ENCODE results near the gene CDS1.
A peak's percentile ranks its signal among the peaks of the same experiment; 100 is the strongest.

Gene CDS1

GRCh38 chr4:84632092-84632491, 49.2 kb downstream of the CDS1 start:
- Histone ChIP-seq H3K79me1 (ENCODE audit: low read length) (no peaks in the 10 kb centered on the region), H3K23ac (ENCODE audit: low read length) (no peak overlapping the region), H3K56ac (ENCODE audit: low read length) (no peak overlapping the region), H3K4me1 (ENCODE audit: control insufficient read depth, low read depth, low read length) (no peaks in the 10 kb centered on the region), H4K5ac (ENCODE audit: low read length) (no peak overlapping the region), H2BK15ac (replicated peaks; ENCODE audit: low read depth) (no peak overlapping the region), H4K8ac (ENCODE audit: low read depth, low read length) (no peak overlapping the region), H3K27me3 (ENCODE audit: insufficient read depth, low read length, poor library complexity) (no peaks in the 10 kb centered on the region), H3K9ac (ENCODE audit: low read length) (no peak overlapping the region), H3K36me3 (ENCODE audit: control insufficient read depth, insufficient read depth, low read length) (no peaks in the 10 kb centered on the region), H2BK5ac (ENCODE audit: low read length) (no peak overlapping the region), H3K4me2 (ENCODE audit: low read length) (no peak overlapping the region), H3K79me2 (ENCODE audit: control insufficient read depth, insufficient read depth, low read length) (no peaks in the 10 kb centered on the region), H2BK120ac (ENCODE audit: low read depth, low read length) (no peak overlapping the region), H3K4ac (ENCODE audit: low read depth, low read length) (no peak overlapping the region), H3K4me3 (ENCODE audit: low read length) (no peak overlapping the region), H3K27ac (ENCODE audit: low read depth, low read length) (no peak overlapping the region), H2AK5ac (ENCODE audit: low read length) (no peak overlapping the region), H3K18ac (ENCODE audit: low read length) (no peak overlapping the region)
- no CpG with 5 or more reads among the region's 2 CpGs for WGBS (ENCODE audit: extremely low coverage, insufficient coverage, low lambda C conversion rate)
- DNase-seq: no peak

DNA sequence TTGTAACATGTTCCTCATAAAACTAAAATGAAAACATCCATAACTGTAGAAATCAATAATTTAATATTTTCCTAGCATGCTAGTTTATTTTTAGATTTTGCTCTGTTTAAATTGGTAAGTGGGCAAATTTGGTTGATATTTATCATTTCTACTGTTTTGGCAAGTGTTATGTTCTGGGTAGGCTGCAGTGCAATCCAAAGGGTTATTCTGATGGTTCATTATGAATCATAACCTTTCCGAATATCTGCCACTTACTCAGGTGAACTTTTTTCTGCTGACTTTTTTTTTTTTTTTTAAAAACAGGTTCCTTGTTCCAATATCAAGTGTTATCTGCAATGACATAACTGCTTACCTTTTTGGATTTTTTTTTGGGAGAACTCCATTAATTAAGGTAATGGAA, 52.0 kb downstream of the CDS1 start:
- no CpG with 5 or more reads among the region's 1 CpG for WGBS (ENCODE audit: extremely low coverage, insufficient coverage, low lambda C conversion rate)

DNA sequence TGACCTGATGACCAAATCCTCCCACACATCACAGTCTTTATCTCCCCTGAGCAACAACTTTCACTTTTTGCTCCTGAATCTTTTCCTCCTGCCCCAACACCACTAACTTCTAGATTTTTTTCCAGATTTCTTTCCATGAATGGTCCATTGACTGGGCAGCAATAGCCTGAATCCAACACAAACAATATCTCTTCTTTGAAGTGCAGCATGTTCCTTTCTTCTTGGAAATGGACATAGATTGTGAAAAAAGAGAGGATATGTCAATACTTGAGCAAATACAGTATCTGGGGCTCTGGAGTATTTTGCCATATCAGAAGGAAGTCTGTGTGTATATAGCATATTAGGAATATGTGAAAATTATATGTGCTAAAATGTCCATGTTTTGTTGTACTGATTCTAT, 55.2 kb downstream of the CDS1 start:
- Histone ChIP-seq H3K79me1 (ENCODE audit: low read length) (no peaks in the 10 kb centered on the region), H2BK120ac (ENCODE audit: low read depth, low read length) (no peak overlapping the region), H3K27ac (ENCODE audit: low read depth, low read length) (no peak overlapping the region), H3K4me1 (ENCODE audit: control insufficient read depth, low read depth, low read length) (no peaks in the 10 kb centered on the region), H3K56ac (ENCODE audit: low read length) (no peak overlapping the region), H3K4me3 (ENCODE audit: low read length) (no peak overlapping the region), H2AK5ac (ENCODE audit: low read length) (no peak overlapping the region), H4K5ac (ENCODE audit: low read length) (no peak overlapping the region), H3K9ac (ENCODE audit: low read length) (no peak overlapping the region), H2BK5ac (ENCODE audit: low read length) (no peak overlapping the region), H3K27me3 (ENCODE audit: insufficient read depth, low read length, poor library complexity) (no peaks in the 10 kb centered on the region), H3K18ac (ENCODE audit: low read length) (no peak overlapping the region), H4K8ac (ENCODE audit: low read depth, low read length) (no peak overlapping the region), H2BK15ac (replicated peaks; ENCODE audit: low read depth) (no peak overlapping the region), H3K79me2 (ENCODE audit: control insufficient read depth, insufficient read depth, low read length) (no peaks in the 10 kb centered on the region), H3K4ac (ENCODE audit: low read depth, low read length) (no peak overlapping the region), H3K23ac (ENCODE audit: low read length) (no peak overlapping the region), H3K4me2 (ENCODE audit: low read length) (no peak overlapping the region), H3K36me3 (ENCODE audit: control insufficient read depth, insufficient read depth, low read length) (no peaks in the 10 kb centered on the region)
- no peak for DNase-seq

More for the DNA sequence above, 52.0 kb downstream of the CDS1 start:
- H2AK5ac ChIP-seq (ENCODE audit: low read length): no peak overlapping the region
- H3K36me3 ChIP-seq (ENCODE audit: control insufficient read depth, insufficient read depth, low read length): no peaks in the 10 kb centered on the region
- H3K9ac ChIP-seq (ENCODE audit: low read length): no peak overlapping the region
- no peak overlapping the region for H2BK15ac ChIP-seq (replicated peaks; ENCODE audit: low read depth)
- no peak overlapping the region for H3K4ac ChIP-seq (ENCODE audit: low read depth, low read length)
- H2BK5ac ChIP-seq (ENCODE audit: low read length): no peak overlapping the region
- no peaks in the 10 kb centered on the region for H3K79me2 ChIP-seq (ENCODE audit: control insufficient read depth, insufficient read depth, low read length)
- H3K18ac ChIP-seq (ENCODE audit: low read length): no peak overlapping the region
- no peak overlapping the region for H3K4me2 ChIP-seq (ENCODE audit: low read length)
- H4K5ac ChIP-seq (ENCODE audit: low read length): no peak overlapping the region
- no peaks in the 10 kb centered on the region for H3K4me1 ChIP-seq (ENCODE audit: control insufficient read depth, low read depth, low read length)
- no peak overlapping the region for H2BK120ac ChIP-seq (ENCODE audit: low read depth, low read length)
- H3K79me1 ChIP-seq (ENCODE audit: low read length): no peaks in the 10 kb centered on the region
- no peaks in the 10 kb centered on the region for H3K27me3 ChIP-seq (ENCODE audit: insufficient read depth, low read length, poor library complexity)
- H3K4me3 ChIP-seq (ENCODE audit: low read length): no peak overlapping the region
- no peak overlapping the region for H4K8ac ChIP-seq (ENCODE audit: low read depth, low read length)
- H3K27ac ChIP-seq (ENCODE audit: low read depth, low read length): no peak overlapping the region
- no peak for DNase-seq
- no peak overlapping the region for H3K56ac ChIP-seq (ENCODE audit: low read length)
- H3K23ac ChIP-seq (ENCODE audit: low read length): no peak overlapping the region

- no peaks in the 10 kb centered on the region for H3K36me3 ChIP-seq (ENCODE audit: control insufficient read depth, insufficient read depth, low read length)
- no peak overlapping the region for H3K4me3 ChIP-seq (ENCODE audit: low read length)
- no peak overlapping the region for H2BK120ac ChIP-seq (ENCODE audit: low read depth, low read length)
- no CpG with 5 or more reads among the region's 1 CpG for WGBS (ENCODE audit: extremely low coverage, insufficient coverage, low lambda C conversion rate)
- no peaks in the 10 kb centered on the region for H3K79me1 ChIP-seq (ENCODE audit: low read length)
- H4K5ac ChIP-seq (ENCODE audit: low read length): no peak overlapping the region
- H3K56ac ChIP-seq (ENCODE audit: low read length): no peak overlapping the region
- no peaks in the 10 kb centered on the region for H3K79me2 ChIP-seq (ENCODE audit: control insufficient read depth, insufficient read depth, low read length)
- no peaks in the 10 kb centered on the region for H3K27me3 ChIP-seq (ENCODE audit: insufficient read depth, low read length, poor library complexity)
- H3K4me2 ChIP-seq (ENCODE audit: low read length): no peak overlapping the region
- no peak overlapping the region for H3K9ac ChIP-seq (ENCODE audit: low read length)
- no peak overlapping the region for H4K8ac ChIP-seq (ENCODE audit: low read depth, low read length)
- H3K27ac ChIP-seq (ENCODE audit: low read depth, low read length): no peak overlapping the region
- no peak overlapping the region for H2BK15ac ChIP-seq (replicated peaks; ENCODE audit: low read depth)
- no peak overlapping the region for H3K23ac ChIP-seq (ENCODE audit: low read length)
- DNase-seq: peak; percentile 16
- H2BK5ac ChIP-seq (ENCODE audit: low read length): no peak overlapping the region
- no peak overlapping the region for H3K4ac ChIP-seq (ENCODE audit: low read depth, low read length)
- no peak overlapping the region for H2AK5ac ChIP-seq (ENCODE audit: low read length)
- H3K18ac ChIP-seq (ENCODE audit: low read length): no peak overlapping the region
- H3K4me1 ChIP-seq (ENCODE audit: control insufficient read depth, low read depth, low read length): no peaks in the 10 kb centered on the region
Measured at GRCh38 chr4:84639145-84639544, 56.2 kb downstream of the CDS1 start.

- H2BK15ac ChIP-seq (replicated peaks; ENCODE audit: low read depth): no peak overlapping the region
- no peak overlapping the region for H4K8ac ChIP-seq (ENCODE audit: low read depth, low read length)
- no peak overlapping the region for H3K23ac ChIP-seq (ENCODE audit: low read length)
- H3K4ac ChIP-seq (ENCODE audit: low read depth, low read length): no peak overlapping the region
- H3K4me3 ChIP-seq (ENCODE audit: low read length): no peak overlapping the region
- DNase-seq: no peak
- H4K5ac ChIP-seq (ENCODE audit: low read length): no peak overlapping the region
- H3K79me2 ChIP-seq (ENCODE audit: control insufficient read depth, insufficient read depth, low read length): no peaks in the 10 kb centered on the region
- H3K4me2 ChIP-seq (ENCODE audit: low read length): no peak overlapping the region
- no CpG with 5 or more reads among the region's 5 CpGs for WGBS (ENCODE audit: extremely low coverage, insufficient coverage, low lambda C conversion rate)
- H3K36me3 ChIP-seq (ENCODE audit: control insufficient read depth, insufficient read depth, low read length): no peaks in the 10 kb centered on the region
- H3K79me1 ChIP-seq (ENCODE audit: low read length): no peaks in the 10 kb centered on the region
- H2BK120ac ChIP-seq (ENCODE audit: low read depth, low read length): no peak overlapping the region
- H3K27ac ChIP-seq (ENCODE audit: low read depth, low read length): no peak overlapping the region
- H2AK5ac ChIP-seq (ENCODE audit: low read length): no peak overlapping the region
- H3K4me1 ChIP-seq (ENCODE audit: control insufficient read depth, low read depth, low read length): no peaks in the 10 kb centered on the region
- no peaks in the 10 kb centered on the region for H3K27me3 ChIP-seq (ENCODE audit: insufficient read depth, low read length, poor library complexity)
- H2BK5ac ChIP-seq (ENCODE audit: low read length): no peak overlapping the region
- H3K18ac ChIP-seq (ENCODE audit: low read length): no peak overlapping the region
- no peak overlapping the region for H3K56ac ChIP-seq (ENCODE audit: low read length)
- no peak overlapping the region for H3K9ac ChIP-seq (ENCODE audit: low read length)
Measured at GRCh38 chr4:84644087-84644486, 61.2 kb downstream of the CDS1 start.

DNA sequence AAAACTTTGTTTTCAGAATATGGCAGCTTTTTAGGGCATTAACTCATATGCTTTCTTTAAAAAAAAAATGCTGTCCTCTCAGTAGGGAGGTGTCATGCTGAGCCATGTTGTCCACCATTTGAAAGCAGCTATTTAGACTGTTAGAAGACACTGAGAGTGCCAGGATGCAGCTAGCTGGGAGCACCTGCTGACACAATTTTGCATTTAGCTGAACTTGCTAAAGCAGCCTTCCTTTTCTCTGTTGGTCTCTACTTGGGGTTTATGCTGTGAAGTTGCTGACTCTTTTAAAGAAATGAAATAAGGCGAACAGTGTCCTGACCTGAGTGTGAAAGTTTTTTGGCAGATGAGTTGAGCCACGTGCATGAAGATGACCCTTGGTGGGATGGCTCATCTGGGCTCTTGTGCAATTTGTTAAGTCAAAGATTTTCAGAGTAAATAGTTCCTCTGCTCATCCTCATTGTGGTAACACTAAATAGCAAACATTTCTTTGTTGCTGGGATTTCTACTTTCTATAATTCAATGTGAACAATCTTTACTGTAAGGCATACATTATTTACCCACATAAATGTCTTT, 64.5 kb downstream of the CDS1 start:
- H3K4ac ChIP-seq (ENCODE audit: low read depth, low read length): no peak overlapping the region
- no peak overlapping the region for H3K18ac ChIP-seq (ENCODE audit: low read length)
- DNase-seq: peak; percentile 16
- no peaks in the 10 kb centered on the region for H3K4me1 ChIP-seq (ENCODE audit: control insufficient read depth, low read depth, low read length)
- WGBS (ENCODE audit: extremely low coverage, insufficient coverage, low lambda C conversion rate): no CpG with 5 or more reads among the region's 2 CpGs
- H3K27me3 ChIP-seq (ENCODE audit: insufficient read depth, low read length, poor library complexity): no peaks in the 10 kb centered on the region
- H4K5ac ChIP-seq (ENCODE audit: low read length): no peak overlapping the region
- H3K4me3 ChIP-seq (ENCODE audit: low read length): no peak overlapping the region
- H2BK5ac ChIP-seq (ENCODE audit: low read length): no peak overlapping the region
- H3K9ac ChIP-seq (ENCODE audit: low read length): no peak overlapping the region
- no peak overlapping the region for H3K27ac ChIP-seq (ENCODE audit: low read depth, low read length)
- H3K36me3 ChIP-seq (ENCODE audit: control insufficient read depth, insufficient read depth, low read length): no peaks in the 10 kb centered on the region
- no peak overlapping the region for H2AK5ac ChIP-seq (ENCODE audit: low read length)
- no peak overlapping the region for H4K8ac ChIP-seq (ENCODE audit: low read depth, low read length)
- no peak overlapping the region for H3K23ac ChIP-seq (ENCODE audit: low read length)
- no peaks in the 10 kb centered on the region for H3K79me1 ChIP-seq (ENCODE audit: low read length)
- H2BK15ac ChIP-seq (replicated peaks; ENCODE audit: low read depth): no peak overlapping the region
- no peak overlapping the region for H2BK120ac ChIP-seq (ENCODE audit: low read depth, low read length)
- no peaks in the 10 kb centered on the region for H3K79me2 ChIP-seq (ENCODE audit: control insufficient read depth, insufficient read depth, low read length)
- no peak overlapping the region for H3K4me2 ChIP-seq (ENCODE audit: low read length)
- no peak overlapping the region for H3K56ac ChIP-seq (ENCODE audit: low read length)
